Measurements from ENCODE around the gene LSAMP. TPM values are rescaled to one million over a fixed set of nuclear protein-coding genes. Genes with fewer than 3 reads are reported as not detected.

Gene LSAMP
- total and polyA plus RNA-seq, 2 of the 13 experiments (the other 11 are each of a cell fraction or from before 2014, with no cell fraction given), result not detected

GRCh38 chr3:116233711-116234357 lies 211.5 kb downstream of the LSAMP start:
- no peak for FAIRE-seq
- 2% methylated on average over 4 of the region's 4 CpGs for WGBS (ENCODE audit: low lambda C conversion rate)
- H2AFZ ChIP-seq (ENCODE audit: low read length), result no peak overlapping the region
- H3K79me2 ChIP-seq (ENCODE audit: insufficient read depth, low read length), result no peaks in the 10 kb centered on the region
- H3K9me3 ChIP-seq (ENCODE audit: low read length), result no peaks in the 10 kb centered on the region
- BruUV-seq (replicated peaks), result no TSS peak
- no peak for DNase-seq (ENCODE audit: low spot score)
- ATAC-seq, result no peak
- no peak overlapping the region for H3K4me3 ChIP-seq (replicated peaks in 1 of 3; ENCODE audit: insufficient read depth in 1 of 3, low read depth in 2 of 3, low read length in 3 of 3)
- H4K20me1 ChIP-seq (ENCODE audit: insufficient read depth, low read length), result no peaks in the 10 kb centered on the region
- H3K4me1 ChIP-seq (ENCODE audit: insufficient read depth, low read length), result no peaks in the 10 kb centered on the region
- H3K36me3 ChIP-seq (replicated peaks in 1 of 2; ENCODE audit: control insufficient read depth in 1 of 2, insufficient read depth in 2 of 2, low read length in 2 of 2), result no peaks in the 10 kb centered on the region
- no peak overlapping the region for H3K9ac ChIP-seq (ENCODE audit: insufficient read depth, low read depth, low read length)
- CTCF ChIA-PET (ENCODE audit: low intra/inter-chr PET ratio, low total read pairs), result no interaction called here
- intact Hi-C loops (cut with micrococcal nuclease; ENCODE audit: unreplicated experiment) (no loop called here), in situ Hi-C loops (cut with HindIII; ENCODE audit: extremely low pct_ligation_motif_present, low pct_unique_long_range_greater_than_20kb) (no loop called here)
- no peaks in the 10 kb centered on the region for H3K27me3 ChIP-seq (ENCODE audit: control insufficient read depth in 1 of 2, insufficient read depth in 2 of 2, low read length in 2 of 2)
- POLR2A ChIA-PET, result no interaction called here
- TF ChIP-seq SP2 (CRISPR knock-in tag; IDR thresholded peaks at IDR 0.05) (no peak), AHDC1 (CRISPR knock-in tag; IDR thresholded peaks at IDR 0.05; ENCODE audit: borderline replicate concordance) (no peak), SETDB1 (CRISPR knock-in tag; IDR thresholded peaks at IDR 0.05; ENCODE audit: borderline replicate concordance) (no peak), ZNF710 (CRISPR knock-in tag; IDR thresholded peaks at IDR 0.05; ENCODE audit: borderline replicate concordance) (no peak), GMEB2 (CRISPR knock-in tag; IDR thresholded peaks at IDR 0.05; ENCODE audit: low read depth) (no peak), MAFF (IDR thresholded peaks at IDR 0.05; ENCODE audit: low read depth, low read length) (no peak), TBL1XR1 (IDR thresholded peaks at IDR 0.05; ENCODE audit: borderline replicate concordance, low read length, partially characterized antibody) (no peak), ZNF503 (CRISPR knock-in tag; IDR thresholded peaks at IDR 0.05) (no peak)
- no peak overlapping the region for H3K4me2 ChIP-seq (ENCODE audit: low read depth, low read length)
- no peak overlapping the region for H3K27ac ChIP-seq (ENCODE audit: extremely low read length, insufficient read depth, low read length)

Measured in HepG2 (cell line).